Measurements from ENCODE around the gene PDE4DIP. TPM values are rescaled to one million over a fixed set of nuclear protein-coding genes. Genes with fewer than 3 reads are reported as not detected.
"Not testable (repeated sequence)": the region's sequence is repeated elsewhere in the genome, so short reads cannot be mapped to it uniquely, and the experiment has no call there.

The PDE4DIP gene
- total RNA-seq = 10 to 100 TPM; 16.3 to 45.6 (median 21.7) TPM

GRCh38 chr1:148844220-148844619, at the start of gene PDE4DIP:
PDE4DIP (plus strand) TSS chr1:148844428; CDS start chr1:148844775, 347 bp downstream.
- H3K4me3 ChIP-seq = peak within 1 kb of the TSS in 1 of 4 donors; percentile 20
- DNase-seq; H3K9me3 ChIP-seq; intact Hi-C loops (cut with DNase I); H3K27ac ChIP-seq; H3K27me3 ChIP-seq; H3K4me1 ChIP-seq; H3K36me3 ChIP-seq: not testable (repeated sequence)
- WGBS, 2 donors = no CpG with 5 or more reads among the region's 36 CpGs

GRCh38 chr1:148808268-148808928, 35.8 kb upstream of the PDE4DIP start:
- WGBS, 2 donors = no CpG with 5 or more reads among the region's 50 CpGs
- H3K4me1 ChIP-seq; H3K4me3 ChIP-seq; H3K9me3 ChIP-seq; DNase-seq; H3K27me3 ChIP-seq; intact Hi-C loops (cut with DNase I); H3K36me3 ChIP-seq; H3K27ac ChIP-seq: not testable (repeated sequence)

- intact Hi-C loops (cut with DNase I) = not testable (repeated sequence)
- no CpG with 5 or more reads among the region's 6 CpGs for WGBS, 2 donors
These were observed 35.3 kb upstream of the PDE4DIP start for GRCh38 chr1:148808929-148809283.

GRCh38 chr1:148822180-148822579, 22.0 kb upstream of the PDE4DIP start:
- H3K4me1 ChIP-seq; H3K9me3 ChIP-seq; H3K27ac ChIP-seq; DNase-seq; H3K36me3 ChIP-seq; H3K27me3 ChIP-seq; intact Hi-C loops (cut with DNase I); H3K4me3 ChIP-seq: not testable (repeated sequence)
- WGBS, 2 donors = 82 to 92% methylated on average over 2 of the region's 7 CpGs

More at GRCh38 chr1:148808929-148809283, 35.3 kb upstream of the PDE4DIP start:
- H3K27ac ChIP-seq, H3K4me1 ChIP-seq, H3K4me3 ChIP-seq, H3K36me3 ChIP-seq, H3K27me3 ChIP-seq, DNase-seq, H3K9me3 ChIP-seq: not testable (repeated sequence)

DNA sequence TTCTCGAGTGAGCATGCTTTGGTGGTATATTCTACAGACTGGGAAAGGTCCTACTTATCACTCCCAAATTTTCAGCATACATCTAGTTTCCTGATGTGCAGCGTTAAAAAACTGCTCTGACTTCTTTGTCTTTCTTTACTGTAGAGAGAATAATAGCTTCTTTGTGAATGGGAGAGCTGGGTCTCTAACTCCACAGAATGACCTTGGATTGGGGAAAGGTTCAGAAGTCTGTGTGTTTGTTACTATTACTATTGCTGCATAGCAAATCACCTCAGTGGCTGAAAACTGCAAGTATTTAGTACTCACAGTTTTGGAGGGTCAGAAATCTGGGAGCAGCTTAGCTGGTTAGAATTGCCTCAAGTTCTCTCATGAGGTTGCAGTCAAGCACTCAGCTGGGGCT, 20.4 kb upstream of the PDE4DIP start:
- H3K36me3 ChIP-seq; H3K4me1 ChIP-seq; DNase-seq; H3K4me3 ChIP-seq; H3K9me3 ChIP-seq; intact Hi-C loops (cut with DNase I); H3K27ac ChIP-seq; H3K27me3 ChIP-seq: not testable (repeated sequence)
- WGBS, 2 donors = 50% methylated on average over 1 of the region's 2 CpGs; no CpG with 5 or more reads in 1 of the 2 donors

DNA sequence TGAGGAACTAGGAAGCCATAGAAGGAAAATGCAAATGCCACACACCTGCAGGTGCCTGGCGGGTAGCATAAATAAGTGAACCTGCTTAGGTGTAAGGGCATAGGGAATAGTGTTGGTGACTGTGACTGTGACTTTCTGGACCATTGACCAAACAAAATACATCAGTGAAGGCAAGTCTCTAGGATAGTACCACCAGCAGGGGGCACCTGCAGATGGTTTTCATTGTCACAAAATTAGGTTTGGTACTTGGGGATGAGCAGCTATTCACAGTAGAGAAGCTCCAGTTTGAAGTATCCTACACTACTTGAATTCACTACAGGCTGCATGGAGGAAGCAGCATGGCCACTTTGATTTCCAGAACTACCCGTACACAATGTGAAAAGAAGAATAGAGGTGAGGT, 19.2 kb upstream of the PDE4DIP start:
- H3K27ac ChIP-seq; H3K27me3 ChIP-seq; H3K4me1 ChIP-seq; H3K36me3 ChIP-seq; DNase-seq; H3K9me3 ChIP-seq; intact Hi-C loops (cut with DNase I); H3K4me3 ChIP-seq: not testable (repeated sequence)
- WGBS, 2 donors = no CpG with 5 or more reads among the region's 2 CpGs

- DNase-seq; H3K4me1 ChIP-seq; H3K4me3 ChIP-seq; H3K27ac ChIP-seq; H3K27me3 ChIP-seq; H3K36me3 ChIP-seq; intact Hi-C loops (cut with DNase I); H3K9me3 ChIP-seq: not testable (repeated sequence)
- 50 to 86% methylated on average over 1 of the region's 2 CpGs for WGBS, 2 donors
These were observed 15.7 kb upstream of the PDE4DIP start for GRCh38 chr1:148828531-148828930.

- H3K9me3 ChIP-seq; intact Hi-C loops (cut with DNase I); H3K4me1 ChIP-seq; H3K27ac ChIP-seq; H3K36me3 ChIP-seq; H3K4me3 ChIP-seq; H3K27me3 ChIP-seq; DNase-seq: not testable (repeated sequence)
These were observed 15.3 kb upstream of the PDE4DIP start for GRCh38 chr1:148828962-148829361.

DNA sequence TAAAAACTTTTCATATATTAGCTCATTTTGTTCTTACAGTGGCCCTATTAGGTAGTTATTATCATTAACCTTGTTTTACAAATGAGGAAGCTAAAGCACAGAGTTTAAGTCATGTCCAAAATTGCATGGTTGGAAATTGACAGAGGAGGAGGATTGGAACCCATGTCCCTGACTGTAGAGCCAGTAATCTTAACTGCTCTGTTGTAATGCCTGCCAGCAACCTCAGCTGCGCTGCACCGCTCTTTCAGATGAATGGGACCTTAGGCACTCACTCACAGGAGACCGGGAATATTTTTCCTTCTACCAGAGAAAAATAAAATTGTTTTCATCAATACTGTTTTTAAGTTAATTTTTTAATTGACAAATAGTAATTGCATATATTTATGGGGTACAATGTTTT, 14.9 kb upstream of the PDE4DIP start:
- H3K4me1 ChIP-seq; H3K4me3 ChIP-seq; H3K9me3 ChIP-seq; intact Hi-C loops (cut with DNase I); DNase-seq; H3K27me3 ChIP-seq; H3K27ac ChIP-seq; H3K36me3 ChIP-seq: not testable (repeated sequence)
- no CpG with 5 or more reads among the region's 3 CpGs for WGBS, 2 donors

DNA sequence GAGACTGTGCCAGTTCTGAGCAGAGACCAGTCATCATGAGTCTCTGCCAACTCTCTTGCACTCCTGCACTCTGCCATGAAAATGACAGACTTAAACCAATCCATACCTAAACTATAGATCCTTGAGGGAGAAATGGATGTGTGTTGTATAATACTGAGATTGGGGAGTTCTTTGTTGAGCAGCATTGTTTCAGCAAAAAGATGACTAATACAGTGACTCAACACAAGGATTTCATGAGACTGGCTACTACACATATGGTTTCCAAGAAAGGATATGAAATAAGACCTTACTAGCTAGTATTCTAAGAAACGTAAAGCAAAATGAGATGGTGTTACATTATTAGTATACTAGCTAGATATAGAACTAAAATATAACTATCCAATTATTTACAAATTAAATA, 3.0 kb upstream of the PDE4DIP start:
- WGBS, 2 donors = no CpG with 5 or more reads among the region's 1 CpG
- DNase-seq; H3K4me1 ChIP-seq; H3K27ac ChIP-seq; H3K9me3 ChIP-seq; H3K27me3 ChIP-seq; H3K36me3 ChIP-seq; H3K4me3 ChIP-seq; intact Hi-C loops (cut with DNase I): not testable (repeated sequence)

DNA sequence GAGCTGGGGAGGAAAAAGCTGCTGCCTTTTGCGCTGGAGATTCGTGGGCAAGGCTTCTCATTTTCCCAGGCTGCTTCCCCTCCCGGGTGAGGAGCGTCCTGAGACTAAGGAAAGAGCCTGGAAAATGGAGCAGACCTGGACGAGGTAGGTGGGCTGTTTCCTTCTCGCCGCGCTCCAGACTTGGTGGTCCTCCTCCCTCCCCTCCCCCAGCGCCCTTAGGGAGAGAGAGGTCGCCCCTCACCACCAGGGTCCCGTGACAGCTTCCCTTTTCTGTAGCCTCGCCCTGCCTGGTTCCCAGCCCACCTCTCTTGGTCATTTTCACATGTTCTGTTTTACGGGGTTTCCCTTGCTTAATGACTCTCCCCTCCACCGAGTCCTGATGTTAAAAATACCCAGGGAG, 423 bp downstream of the PDE4DIP start:
- H3K36me3 ChIP-seq; H3K27ac ChIP-seq; H3K4me1 ChIP-seq; intact Hi-C loops (cut with DNase I); DNase-seq; H3K4me3 ChIP-seq; H3K9me3 ChIP-seq; H3K27me3 ChIP-seq: not testable (repeated sequence)
- no CpG with 5 or more reads among the region's 14 CpGs for WGBS, 2 donors

- H3K4me3 ChIP-seq; H3K4me1 ChIP-seq; H3K9me3 ChIP-seq; intact Hi-C loops (cut with DNase I); H3K36me3 ChIP-seq; DNase-seq; H3K27ac ChIP-seq; H3K27me3 ChIP-seq: not testable (repeated sequence)
- WGBS, 2 donors = no CpG with 5 or more reads among the region's 4 CpGs
These were observed 840 bp downstream of the PDE4DIP start for GRCh38 chr1:148845068-148845467.

DNA sequence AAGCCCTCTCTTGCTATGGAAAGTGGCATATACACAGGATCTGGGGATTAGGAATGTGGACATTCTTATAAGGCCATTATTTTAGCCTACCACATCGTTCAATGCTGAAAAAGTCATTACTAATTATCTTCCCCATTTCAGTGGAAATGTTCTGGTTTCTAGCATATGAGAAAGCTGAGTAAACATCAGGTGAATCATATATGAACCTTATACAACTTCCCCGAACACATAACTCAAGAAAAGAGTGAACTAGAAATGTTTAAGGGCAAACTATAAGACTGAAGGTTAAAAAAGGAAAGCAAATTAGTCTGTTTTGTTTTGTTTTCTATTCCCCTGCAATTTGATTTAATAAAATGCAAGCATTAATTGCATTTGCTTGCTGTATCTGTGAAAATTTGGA, 6.1 kb downstream of the PDE4DIP start:
- H3K36me3 ChIP-seq; H3K27me3 ChIP-seq; H3K9me3 ChIP-seq; H3K4me1 ChIP-seq; H3K27ac ChIP-seq; intact Hi-C loops (cut with DNase I); H3K4me3 ChIP-seq; DNase-seq: not testable (repeated sequence)
- WGBS, 2 donors = no CpG with 5 or more reads among the region's 2 CpGs

GRCh38 chr1:148850840-148851239, 6.6 kb downstream of the PDE4DIP start:
- H3K4me1 ChIP-seq; H3K36me3 ChIP-seq; H3K27me3 ChIP-seq; DNase-seq; H3K9me3 ChIP-seq; intact Hi-C loops (cut with DNase I); H3K4me3 ChIP-seq; H3K27ac ChIP-seq: not testable (repeated sequence)
